NCI-H226 (cell line): ENCODE results near the gene ZMIZ1.

ENCODE experiments used
- DNase-seq: peaks from one replicate; pipeline ENCODE4 v3.0.0-alpha.2; 2015

Gene ZMIZ1

DNA sequence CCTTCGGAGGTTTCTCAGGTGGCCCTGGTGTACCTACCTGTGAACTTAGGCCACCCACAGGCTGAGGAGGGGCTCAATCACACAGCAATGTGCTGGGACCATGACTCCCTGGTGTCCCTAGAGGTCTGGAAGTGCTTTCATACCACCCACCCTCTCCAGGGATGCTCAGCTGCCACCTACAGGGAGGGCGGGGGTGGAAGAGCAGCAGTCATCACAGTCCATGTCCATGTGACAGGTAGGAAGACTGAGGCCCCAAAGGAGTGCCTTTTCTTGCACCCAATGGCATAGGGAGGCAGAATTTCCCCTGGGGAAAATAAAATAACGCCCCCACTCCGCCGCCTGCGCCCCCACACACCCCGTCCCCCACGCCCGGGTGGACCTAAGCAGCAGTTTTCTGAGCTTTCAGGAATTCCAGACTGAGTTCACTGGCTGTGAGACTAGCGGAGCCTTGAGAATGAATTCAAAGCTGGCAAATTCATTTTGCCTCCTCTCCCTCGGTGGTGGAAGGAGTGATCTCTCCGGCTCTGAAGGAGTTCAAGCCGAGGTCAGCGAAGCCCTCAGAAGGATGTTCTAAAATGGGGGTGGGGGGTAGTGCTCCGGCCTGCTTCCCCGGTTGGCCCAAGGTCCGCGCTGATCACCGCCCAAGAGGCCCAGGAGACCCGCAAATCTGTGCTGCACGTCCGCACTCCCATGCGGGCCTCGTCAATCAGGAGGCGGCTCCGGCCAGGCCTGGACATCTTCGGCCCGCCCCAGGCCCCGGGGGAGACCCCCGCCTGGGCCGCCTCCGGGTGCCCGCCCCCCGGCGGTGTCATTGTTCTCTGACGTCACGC, 2.1 kb upstream of the ZMIZ1 start:
- DNase-seq = no peak

DNA sequence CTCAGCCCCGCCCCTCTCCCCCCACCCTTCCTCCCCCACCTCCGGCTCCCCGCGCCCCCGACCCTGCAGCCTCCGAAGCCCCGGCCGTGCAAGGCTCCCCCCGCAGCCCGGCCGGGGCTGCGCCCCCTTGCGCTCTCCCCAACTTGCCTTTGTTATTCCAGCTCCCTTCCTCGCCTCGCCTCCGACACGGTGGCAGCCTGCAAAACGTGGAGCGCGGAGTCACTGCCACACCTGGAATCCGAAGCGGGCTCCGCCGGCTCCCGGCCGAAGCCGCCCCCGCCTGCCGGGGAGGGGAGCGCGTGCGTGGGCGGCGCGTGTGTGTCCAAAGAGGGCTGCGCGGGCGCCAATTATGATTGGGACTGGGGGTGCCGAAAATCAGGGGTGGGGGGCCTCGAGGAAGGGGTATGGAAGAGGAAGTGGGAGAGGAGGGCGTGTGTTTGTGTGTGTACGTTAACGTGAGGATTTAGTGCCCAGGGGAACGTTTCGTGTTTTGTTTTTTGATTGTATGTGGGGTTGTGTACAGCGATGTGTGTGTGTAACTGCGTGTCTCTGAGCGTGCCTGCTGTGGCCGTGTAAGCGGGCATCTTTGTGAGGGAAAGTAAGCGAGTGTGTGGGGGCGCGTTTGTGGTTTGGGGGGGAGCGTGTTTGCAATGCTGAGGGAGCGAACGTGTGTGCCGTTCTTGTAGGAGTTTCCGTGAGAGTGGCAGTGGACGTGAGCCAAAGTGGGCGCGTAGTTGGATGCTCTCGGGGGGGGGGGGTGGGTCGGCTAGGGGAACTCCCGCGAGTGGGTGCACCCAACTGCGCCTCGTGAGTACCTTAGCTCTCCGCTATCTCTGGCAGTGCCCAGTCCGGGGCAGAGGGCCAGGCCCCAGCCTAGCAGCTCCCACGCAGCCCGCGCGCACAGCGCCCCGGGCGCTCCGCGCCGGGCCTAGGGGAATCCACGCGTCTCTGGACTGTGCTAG, 1.2 kb upstream of the ZMIZ1 start:
- DNase-seq = peak; percentile 83

DNA sequence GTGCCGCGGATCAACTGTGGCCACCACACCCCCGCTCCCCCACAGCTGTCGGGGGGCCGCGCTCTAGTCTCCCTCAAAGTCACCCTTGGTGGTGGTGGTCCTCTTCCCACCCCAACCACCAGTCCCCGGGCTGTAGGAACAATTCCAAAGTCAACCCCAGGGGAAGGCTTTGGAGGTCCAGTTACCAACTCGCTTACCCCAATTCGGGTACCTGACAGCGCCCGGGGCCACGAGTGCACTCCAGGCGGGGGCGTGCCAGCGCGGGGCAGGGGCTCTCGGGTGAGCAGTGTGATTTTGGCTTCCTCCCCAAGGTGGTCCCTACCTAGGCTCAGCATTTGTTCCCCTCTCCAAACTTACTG, 584 bp upstream of the ZMIZ1 start:
- DNase-seq = peak; percentile 36

DNA sequence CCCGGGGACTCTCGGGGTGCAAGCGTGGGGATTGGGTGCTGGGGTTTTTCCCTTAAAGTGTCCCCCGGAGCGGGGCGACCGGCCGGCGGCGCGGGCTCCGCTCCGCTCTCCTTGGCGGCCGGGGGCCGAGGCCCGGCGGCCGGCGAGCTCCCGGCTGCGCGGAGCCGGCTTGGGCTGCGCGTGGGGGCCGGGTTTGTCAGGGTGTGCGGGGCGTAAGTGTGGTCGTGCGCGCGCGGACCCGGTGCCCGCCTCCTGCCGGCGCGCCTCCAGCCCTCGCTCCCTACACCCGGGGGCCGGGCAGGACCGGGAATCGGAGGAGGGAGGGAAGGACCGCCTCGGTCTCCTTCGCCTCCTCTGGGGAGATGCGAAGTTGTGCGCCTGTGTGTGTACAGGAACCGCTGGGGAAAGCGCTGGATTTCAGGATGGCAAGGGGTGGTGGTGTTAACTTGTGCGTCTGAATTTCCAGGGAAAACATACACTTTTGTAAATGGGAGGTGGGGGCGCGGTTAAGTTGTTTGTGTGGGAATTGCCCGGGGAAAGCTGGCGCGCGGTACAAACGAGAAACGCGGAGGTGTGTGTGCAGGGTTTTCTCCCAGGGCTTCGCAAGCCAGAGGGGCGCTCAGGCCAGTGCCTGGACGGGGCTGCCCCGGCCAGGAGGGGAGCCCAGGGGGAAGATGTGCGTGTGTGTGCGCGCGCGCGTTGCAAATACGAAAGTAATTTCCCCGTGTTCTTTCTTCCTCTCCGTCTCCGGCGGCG, 737 bp downstream of the ZMIZ1 start:
- DNase-seq = no peak

DNA sequence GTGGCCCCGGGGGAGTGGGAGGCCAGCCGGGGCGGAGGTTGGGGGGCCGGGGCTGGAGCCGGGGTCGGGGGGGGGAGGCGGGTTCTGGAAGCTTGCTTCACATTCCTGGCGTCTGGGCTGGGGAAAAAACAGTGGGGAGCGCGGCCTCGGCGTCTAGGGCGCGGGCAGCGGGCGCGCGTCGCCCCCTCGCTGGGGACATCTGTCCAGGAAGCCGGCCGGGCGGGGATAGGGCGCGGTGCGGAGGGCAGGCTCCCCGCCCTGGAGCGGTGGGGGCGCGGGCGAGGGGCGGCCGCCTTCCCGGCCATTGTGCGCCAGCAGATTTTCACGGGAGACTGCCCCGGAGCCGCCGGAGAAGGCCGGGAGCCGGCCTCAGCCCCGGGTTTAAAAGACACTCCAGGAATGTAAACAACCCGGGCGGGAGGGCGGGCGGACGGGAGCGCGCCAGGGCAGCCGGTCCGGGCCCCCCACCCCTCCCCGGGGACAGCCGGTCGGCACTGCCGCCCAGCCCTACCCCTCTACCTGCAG, 1.4 kb downstream of the ZMIZ1 start:
- no peak for DNase-seq

DNA sequence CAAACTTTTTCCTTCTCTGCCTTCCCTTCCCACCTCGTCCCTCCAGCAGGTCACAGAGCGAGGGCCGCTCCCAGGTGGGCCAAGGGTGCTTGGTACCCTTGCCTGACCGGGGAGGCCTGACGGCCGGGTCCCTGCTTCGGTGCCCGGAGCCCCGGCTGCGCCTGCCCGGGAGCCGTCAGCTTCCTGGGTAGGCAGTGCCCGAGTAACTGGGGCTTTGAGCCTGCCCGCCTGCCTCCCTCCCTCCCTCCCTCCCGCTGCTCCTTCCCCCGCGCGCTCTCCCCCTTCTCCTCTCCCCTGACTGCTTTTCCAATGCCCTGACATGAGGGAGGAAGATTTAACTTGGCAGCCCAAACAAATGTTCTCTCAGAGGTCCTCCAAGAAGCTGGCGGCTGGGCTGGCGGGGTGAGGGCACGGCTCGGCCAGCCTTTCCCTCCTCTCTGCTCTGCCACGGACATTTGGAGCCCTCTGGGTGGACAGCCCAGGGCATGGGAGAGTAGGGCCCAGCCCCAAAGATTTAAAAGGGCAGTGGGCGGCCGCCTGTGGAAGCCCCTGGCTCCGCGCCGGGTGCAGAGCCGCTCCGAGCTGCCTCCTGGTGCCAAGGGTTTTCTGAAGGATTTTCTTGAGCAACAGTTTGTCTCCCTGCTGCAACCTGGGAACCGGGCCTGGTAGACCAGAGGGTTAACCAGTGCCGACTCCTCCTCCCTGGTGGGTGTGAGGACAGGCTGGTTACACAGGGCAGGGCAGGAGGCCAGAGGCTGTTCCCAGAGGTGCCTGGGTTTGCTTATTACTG, 2.0 kb downstream of the ZMIZ1 start:
- DNase-seq = peak; percentile 98

DNA sequence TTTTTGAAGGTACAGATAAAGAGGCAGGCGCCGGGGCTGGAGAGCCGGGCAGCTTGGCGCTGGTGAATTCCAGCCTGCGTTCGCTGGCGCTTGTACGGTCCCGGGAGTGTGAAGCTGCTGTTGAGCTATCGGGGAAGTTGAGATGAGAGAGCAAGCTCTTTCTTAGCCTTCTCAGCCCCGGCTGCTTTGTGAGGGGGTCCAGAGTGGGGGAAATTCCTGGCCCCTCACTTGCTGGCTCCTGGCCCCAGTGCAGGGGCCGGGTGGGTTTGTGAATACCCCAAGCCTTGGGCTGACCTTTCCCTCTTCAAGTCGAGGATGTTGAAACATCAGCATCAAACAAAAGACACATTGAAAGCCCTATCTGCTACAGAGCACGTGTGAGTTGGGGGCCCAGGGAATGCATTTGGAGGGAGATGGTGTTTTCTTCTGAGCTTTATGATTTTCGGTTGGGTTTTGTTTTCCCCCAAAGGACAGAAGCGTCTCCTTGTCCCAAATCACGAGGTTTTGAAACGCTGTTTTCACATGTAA, 2.7 kb downstream of the ZMIZ1 start:
- DNase-seq = no peak

DNA sequence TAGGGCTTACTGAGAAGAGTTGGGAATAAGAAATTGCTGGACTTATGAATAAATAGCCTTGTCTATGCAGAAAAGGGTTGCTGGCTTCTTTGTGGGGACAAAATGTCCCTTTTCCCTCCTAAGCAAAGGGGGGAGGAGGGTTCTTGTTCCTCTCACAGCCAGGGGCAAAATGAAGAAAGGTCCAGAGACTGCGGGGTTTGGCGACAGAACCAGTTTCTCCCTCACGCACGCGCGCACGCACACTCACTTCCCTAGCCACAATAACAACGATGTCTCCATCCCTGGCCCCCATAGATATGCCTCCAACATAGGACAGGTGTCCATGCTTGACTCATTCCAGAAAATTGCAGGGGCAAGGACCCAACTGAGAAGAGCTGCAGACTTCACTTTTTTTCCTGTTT, 3.3 kb downstream of the ZMIZ1 start:
- DNase-seq = no peak

DNA sequence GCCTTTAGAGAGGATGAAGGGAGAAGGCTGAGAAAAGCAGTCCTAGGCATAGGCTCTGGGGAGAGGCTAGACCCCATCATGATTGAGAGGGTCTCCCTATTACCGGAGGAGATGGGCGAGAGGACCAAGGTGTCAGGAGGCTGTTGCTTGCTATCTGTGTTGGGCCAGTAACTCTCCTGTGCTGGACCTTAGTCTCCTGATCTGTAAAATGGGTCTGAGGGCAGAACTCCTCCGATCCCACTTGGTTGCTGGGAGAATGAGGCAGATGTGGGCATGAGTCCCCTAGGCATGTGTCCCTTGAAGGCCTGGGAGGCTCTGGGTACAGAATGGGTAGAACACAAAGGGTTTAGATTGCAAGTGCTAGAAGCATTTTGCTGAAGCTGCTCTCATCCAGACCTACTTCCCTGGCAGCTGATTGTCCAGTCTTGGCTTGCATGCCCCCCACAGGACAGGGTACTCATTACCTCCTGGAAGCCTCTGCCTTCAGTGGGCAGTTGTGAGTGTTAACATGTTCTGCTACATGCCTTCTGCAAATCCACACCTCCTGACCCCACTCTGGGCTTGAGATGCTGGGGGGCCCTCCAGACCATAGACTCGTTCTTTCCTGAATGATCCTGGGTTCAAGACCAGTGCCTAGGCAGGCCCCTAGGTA, 4.4 kb downstream of the ZMIZ1 start:
- DNase-seq = no peak

DNA sequence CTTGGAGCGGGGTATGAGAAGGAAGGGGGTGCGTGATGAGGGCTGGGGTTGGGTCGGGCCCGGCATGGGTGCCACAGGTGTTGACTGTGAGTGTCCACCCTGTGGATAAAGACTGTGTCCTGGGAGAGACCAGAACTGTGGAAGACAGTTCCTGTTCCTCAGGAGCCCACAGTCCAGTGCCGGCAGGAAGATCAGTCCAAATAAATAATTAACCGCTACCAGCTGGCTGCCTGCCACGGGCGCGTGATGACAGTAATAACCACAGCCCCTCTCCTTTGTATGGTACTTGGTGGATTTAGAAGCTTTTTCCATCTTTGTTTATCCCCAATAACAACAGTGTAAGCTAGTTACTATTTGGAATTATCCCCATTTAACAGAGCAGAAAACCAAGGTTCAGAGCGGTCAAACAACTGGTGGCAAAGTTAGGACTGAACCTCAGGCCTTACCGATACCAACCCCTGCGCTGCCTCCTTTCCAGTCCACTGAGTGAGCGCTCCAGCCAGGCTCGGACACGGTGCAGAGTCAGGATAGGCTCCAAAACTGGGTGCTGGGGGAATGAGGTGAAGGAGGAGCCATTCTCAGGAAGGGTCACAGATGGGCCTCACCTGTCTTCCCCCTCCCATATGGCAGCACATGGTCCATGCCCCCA, 5.1 kb downstream of the ZMIZ1 start:
- DNase-seq = no peak

DNA sequence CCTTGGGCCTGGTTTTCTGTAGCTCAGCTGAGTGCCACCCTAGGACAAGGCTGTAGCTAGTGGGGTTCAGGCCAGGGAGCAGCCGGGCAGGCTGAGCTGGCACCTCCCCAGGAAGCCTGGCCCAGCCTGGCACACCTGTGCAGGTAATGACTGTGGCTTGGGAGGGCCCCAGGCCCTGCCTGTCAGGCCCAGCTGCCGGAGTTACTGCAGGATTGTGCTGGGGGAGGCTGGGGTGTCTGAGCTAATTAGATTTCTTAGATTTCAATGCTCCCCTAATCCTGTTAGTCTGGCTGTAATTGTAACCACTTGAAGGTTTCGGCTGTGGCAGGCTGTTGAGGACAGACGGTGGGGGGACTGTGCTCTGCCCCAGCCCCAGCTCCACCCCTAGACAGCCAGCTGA, 6.0 kb downstream of the ZMIZ1 start:
- no peak for DNase-seq

DNA sequence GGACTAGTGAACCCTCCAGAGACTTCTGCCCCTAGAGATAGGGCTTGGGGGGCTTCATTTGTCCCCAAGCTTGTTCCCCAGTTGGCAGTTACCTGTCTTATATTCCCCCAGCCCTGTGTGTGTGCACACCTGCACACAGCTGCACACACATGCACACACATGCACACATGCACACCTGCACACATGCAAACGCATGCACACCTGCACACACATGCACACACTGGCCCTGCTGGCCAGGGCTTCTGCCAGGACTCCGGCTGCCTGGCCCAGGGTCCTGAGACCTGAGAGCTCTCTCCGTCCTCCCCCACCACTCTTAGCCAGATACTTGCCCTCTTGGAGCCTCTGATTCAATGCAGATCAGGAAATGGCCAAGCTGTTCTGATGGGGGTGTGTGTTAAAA, 6.7 kb downstream of the ZMIZ1 start:
- no peak for DNase-seq

DNA sequence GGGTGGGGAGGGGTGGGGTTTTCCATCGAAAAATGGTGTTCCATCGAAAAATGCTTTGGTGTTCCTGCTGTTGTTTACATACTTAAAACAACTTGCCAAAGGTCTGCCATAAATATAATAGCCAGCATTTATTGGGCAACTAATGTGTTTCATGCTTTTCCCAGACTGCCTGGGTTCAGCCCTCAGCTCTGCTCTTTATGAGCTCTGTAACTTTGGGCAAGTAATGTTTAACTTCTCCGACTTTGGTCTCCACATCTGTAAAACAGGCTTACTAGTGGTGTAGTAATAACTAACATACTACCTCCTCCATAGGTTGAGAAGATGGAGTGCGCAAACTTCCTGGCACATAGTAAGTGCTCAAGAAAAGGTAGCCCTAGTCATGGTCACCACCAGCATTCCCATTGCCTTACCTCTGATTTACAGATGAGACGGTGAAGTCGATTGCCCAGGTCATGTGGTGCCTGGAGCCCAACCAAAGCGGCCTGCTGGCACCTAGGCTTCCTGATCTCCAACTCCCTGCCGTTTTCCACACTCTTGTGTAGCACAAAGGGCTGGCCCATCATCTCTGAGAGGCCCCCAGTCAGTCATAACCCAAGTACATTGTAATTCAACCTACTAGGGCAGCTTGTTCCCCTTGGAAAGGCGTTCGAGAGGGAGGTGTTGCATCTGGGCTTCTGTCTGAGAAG, 8.9 kb downstream of the ZMIZ1 start:
- DNase-seq = no peak

DNA sequence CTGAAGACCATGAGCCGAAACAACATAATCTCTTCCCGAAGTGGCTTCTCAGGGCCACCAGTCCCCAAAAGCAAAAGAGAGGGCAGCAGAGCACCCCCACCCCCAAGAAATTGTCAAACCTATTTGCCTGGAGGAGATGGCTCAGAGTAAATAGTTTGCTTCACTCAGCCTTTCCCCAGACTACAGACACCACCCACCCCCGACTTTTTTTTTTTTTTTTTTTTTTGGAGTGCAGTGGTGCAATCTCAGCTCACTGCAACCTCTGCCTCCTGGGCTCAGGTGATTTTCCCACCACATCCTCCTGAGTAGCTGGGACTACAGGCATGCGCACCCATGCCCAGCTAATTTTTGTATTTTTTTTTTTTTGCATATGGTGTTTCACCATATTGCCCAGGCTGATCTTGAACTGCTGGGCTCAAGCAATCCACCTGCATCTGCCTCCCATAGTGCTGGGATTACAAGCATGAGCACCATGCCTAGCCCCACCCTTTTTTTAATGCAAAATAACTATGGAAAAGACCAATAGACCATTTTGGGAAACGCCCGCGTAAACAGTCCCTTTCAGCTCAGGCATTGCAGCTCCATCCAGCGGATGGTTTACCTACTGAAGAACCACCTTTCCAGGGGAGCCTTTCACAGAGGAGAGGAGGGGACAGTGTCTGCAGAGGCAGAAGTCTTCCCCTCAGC, 9.7 kb downstream of the ZMIZ1 start:
- no peak for DNase-seq

DNA sequence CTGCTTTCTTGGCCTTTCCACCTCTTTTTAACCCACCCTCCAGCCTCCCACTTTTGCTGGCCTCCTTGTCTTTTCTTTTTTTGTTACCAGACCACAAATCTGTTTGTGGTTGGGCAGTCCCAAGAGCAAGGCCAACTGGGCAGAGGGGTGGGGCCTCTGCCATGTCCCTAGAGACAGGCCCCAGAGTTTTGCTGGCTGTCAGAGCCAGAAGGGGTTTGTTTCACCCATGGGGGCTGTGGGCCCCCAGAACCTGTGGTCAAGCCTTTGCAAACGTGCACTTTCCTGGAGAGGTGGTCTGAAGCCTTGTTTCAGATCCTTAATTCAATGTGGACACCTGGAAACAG, 10.3 kb downstream of the ZMIZ1 start:
- no peak for DNase-seq

DNA sequence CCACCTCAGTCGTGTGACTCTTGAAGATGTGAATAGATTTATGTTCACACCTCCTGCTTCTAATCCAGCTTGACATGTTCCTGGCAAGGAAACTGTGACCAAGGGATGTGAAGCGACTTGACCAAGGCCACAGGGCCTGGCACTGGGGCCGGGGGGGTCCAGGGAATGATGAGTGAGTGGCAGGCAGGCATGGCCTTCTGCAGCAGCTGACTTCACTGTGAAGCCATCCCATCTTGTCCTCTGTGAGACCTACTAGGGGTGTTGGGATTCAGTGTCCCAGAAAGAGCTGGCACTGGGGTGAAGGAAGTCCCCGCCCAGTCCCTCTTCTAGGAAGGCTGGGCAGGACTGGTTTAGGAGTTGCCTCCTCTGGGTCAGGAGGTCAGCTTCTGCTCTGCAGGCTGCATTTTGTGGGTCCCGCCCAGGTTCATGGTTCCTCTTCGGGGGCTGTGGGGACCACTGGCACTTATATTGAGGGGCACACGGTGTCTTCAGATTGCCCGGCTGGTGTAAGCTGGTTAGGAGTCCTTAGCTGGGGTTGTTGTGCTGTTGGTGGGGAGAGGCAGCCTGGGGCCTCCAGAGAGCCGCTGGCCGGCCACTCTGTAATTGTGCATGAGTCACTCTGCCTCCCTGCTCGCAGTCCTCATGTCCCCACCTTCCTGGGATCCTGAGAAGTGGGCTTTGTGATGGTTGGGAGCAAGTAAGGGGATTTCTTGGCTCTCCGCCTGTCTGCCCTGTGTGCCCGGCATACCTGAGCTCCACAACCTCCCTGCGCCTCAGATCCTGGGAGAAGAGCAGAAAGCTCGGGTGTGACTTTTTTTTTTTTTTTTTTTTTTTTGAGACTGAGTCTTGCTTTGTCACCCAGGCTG, 11.0 kb downstream of the ZMIZ1 start:
- no peak for DNase-seq

DNA sequence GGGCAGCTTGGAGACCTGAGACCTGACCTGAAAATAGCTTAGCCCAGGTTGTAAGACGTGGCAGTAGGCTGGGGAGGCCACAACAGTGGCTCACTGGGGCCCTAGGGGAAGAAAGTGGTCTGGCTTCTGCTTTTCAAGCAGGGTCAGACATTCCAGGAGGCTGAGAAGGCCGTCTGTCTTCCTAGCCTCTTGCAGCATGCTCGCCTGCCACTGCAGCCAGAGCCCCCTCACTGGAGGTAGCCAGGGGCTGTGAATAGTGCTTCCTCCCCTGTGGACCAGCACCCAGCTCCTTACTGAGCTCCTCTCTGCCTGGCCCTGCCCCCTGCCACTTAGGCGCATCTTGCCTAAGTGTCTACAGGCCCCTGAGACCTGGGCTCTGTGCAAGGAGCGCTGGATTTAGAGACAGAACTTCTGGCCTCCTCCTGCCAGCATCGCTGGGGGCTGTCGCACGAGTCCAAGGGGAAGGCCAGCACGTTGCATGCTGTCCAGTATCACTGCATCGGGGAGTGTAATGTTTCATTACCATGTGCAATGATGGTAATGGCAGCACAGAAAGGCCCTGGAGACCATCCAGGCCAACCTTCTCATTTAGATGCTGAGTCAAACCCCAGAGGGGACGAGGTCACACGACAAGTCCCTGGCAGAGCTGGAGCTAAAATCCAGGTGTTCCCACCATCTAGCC, 12.7 kb downstream of the ZMIZ1 start:
- no peak for DNase-seq

DNA sequence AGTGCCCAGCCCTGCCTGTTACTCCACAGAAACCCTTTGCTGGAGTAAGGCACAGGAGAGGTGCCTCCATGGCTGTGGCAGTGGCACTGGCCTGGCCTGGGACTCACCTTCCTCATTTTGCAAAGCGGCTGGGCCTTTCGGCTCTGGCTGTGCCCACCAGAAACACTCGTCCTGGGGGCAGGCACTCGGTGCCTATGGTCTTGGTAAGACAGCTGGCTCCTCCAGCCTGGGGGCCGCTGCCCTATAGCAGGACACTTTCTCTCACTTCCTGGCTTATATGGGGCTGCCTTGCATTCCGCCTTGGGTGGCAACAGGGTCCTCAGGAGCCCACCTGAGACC, 13.2 kb downstream of the ZMIZ1 start:
- DNase-seq = no peak
